Spleen (tissue), 11 donors: ENCODE data around the gene HERPUD2. TPM values are rescaled to one million over a fixed set of nuclear protein-coding genes. Genes with fewer than 3 reads are reported as not detected.

Experiments used
- DNase-seq: peaks from one replicate; pipeline ENCODE4 v3.0.0-alpha.2; 2020
- H3K27ac ChIP-seq, 8 donors: fragments of 200-600 bp; sonication (generic) in 7 of 8; 1 replicate in 4 of 8; 2 replicates in 4 of 8; pipeline versions ENCODE4 v1.5.0 to v1.8.0; 2016 to 2021; ENCODE audit warnings: inconsistent platforms in 4 of 8, mild to moderate bottlenecking in 4 of 8, moderate library complexity in 1 of 8
- H3K27me3 ChIP-seq, 7 donors: fragments of 200-600 bp; sonication (generic) in 6 of 7; replicated peaks in 1 of 7; 1 replicate in 4 of 7; 2 replicates in 3 of 7; pipeline versions ENCODE4 v1.5.0 to v1.8.0; 2016 to 2021; ENCODE audit warnings: inconsistent platforms in 3 of 7, mild to moderate bottlenecking in 1 of 7
- H3K36me3 ChIP-seq, 6 donors: fragments of 200-600 bp; sonication (generic) in 5 of 6; 1 replicate in 4 of 6; 2 replicates in 2 of 6; pipeline versions ENCODE4 v1.5.0 to v1.8.0; 2016 to 2021; ENCODE audit warnings: inconsistent platforms in 2 of 6
- H3K4me1 ChIP-seq, 6 donors: fragments of 200-600 bp; sonication (generic) in 5 of 6; 1 replicate in 3 of 6; 2 replicates in 3 of 6; pipeline versions ENCODE4 v1.5.0 to v1.8.0; 2016 to 2021; ENCODE audit warnings: inconsistent platforms in 3 of 6
- H3K4me3 ChIP-seq, 8 donors: fragments of 200-600 bp; sonication (generic) in 7 of 8; 1 replicate in 4 of 8; 2 replicates in 4 of 8; pipeline versions ENCODE4 v1.5.0 to v1.8.0; 2016 to 2021; ENCODE audit warnings: inconsistent platforms in 4 of 8, mild to moderate bottlenecking in 4 of 8, moderate library complexity in 2 of 8
- H3K9me3 ChIP-seq, 8 donors: fragments of 200-600 bp; sonication (generic) in 7 of 8; 1 replicate in 4 of 8; 2 replicates in 4 of 8; pipeline versions ENCODE4 v1.5.0 to v1.8.0; 2016 to 2021; ENCODE audit warnings: inconsistent platforms in 4 of 8
- CTCF ChIP-seq, 11 experiments: fragments of 200-600 bp in 7 of 11; fragments of 450-650 bp in 4 of 11; sonication (generic) in 4 of 11; IDR thresholded peaks in 8 of 11; conservative IDR thresholded peaks in 3 of 11; 1 replicate in 7 of 11; 2 replicates in 4 of 11; pipeline versions ENCODE4 v1.4.0 to v1.8.0; 2016 to 2021; ENCODE audit warnings: antibody characterized with exemption in 11 of 11, inconsistent platforms in 4 of 11, mild to moderate bottlenecking in 1 of 11
- POLR2A ChIP-seq, 3 donors: fragments of 450-650 bp; IDR thresholded peaks; one replicate each; pipeline ENCODE4 v1.5.1; 2017; ENCODE audit warnings: antibody characterized with exemption in 3 of 3, mild to moderate bottlenecking in 1 of 3
- POLR2AphosphoS5 ChIP-seq, 3 donors: sonication (generic); formaldehyde crosslinking; IDR thresholded peaks; one replicate each; pipeline ENCODE4 v1.5.1; 2017; ENCODE audit warnings: antibody characterized with exemption in 3 of 3
- WGBS, 5 donors: extraction: QIAGEN DNeasy Blood & Tissue Kit in 3 of 5; methylation state at CpG; one replicate each; pipeline versions ENCODE4 v1.1.5 to v1.1.7; 2013 to 2018; 5-methylcytosine and 5-hydroxymethylcytosine counted together
- intact Hi-C: fragments of 100-400 bp; cut with DNase I; formaldehyde crosslinking; loops from one replicate; pipeline ENCODE4 v1.15.0; 2023; ENCODE audit warnings: low total_unique reads
- polyA plus RNA-seq, 3 donors: library from polyadenylated mRNA; stranded (reverse); fragments of 200-250 nt; gene quantifications; one replicate each; pipeline ENCODE4 v1.2.1, GENCODE V29; 2013
- total RNA-seq, 7 donors: library from RNA; depleted of rRNA in 3 of 7; stranded (reverse); fragments of >200 nt in 3 of 7; fragmentation: NEBNext Ultra II Directional in 4 of 7; extraction: Animal tissue kit (Norgen Biotek cat#: 25700) in 4 of 7; gene quantifications; one replicate each; pipeline versions ENCODE4 v1.1.0 to v1.2.1, GENCODE V29; 2016 to 2021
- donor health status: healthy with polysubstance abuse.
- donor health status: DM: no; HTN: no; CAD: no; lungs with moderate emphysema.
- donor health status: DM: no; HTN: no; CAD: no.
- donor health status: Bipolar disorder and iron deficiency.
- donor health status: healthy.
- donor health status: DM: no; HTN: no; CAD: no.
- donor health status: DM: yes; HTN: yes; CAD: no.

The HERPUD2 gene
- total and polyA plus RNA-seq, 10 donors: 11.1 to 46.6 (median 31.7) TPM

DNA sequence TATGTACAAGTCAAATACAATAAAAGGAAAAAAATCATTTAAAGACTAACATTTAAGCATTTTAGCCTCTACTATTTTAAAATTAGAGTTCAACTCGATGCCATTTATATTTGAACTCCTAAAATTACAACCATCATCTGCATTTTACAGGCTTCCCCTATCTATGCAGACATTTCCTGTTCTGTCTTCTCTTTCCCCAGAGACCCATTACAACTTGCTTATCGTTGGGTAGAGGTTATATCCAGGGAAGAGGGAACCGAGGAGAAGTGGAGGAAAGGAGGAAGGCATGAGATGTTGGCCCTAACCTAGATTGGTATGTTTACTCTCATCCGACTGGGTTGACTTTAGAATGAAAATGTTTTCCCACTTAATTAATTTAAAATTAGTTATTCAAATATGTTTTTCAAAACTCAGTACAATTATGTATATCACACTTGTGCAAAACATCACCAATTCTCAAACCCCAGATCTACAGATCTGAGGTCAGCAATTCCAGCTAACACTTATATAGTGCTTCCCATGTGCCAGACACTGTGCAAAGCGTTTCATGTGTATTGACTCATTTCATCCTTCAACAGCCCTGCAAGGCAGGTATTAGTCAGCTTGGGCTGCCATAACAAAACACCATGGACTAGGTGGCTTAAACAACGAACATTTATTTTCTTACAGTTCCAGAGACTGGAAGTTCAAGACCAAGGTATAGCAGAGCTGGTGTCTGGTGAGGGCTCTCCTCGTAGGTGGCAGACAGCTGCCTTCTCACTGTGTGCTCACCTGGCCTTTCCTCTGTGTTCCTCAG lies 27.3 kb upstream of the HERPUD2 start:
- no peaks in the 10 kb centered on the region for H3K27me3 ChIP-seq
- H3K4me1 ChIP-seq: peaks cover 11 to 56% (median 44%) of the 10 kb centered on the region in 6 donors
- TF ChIP-seq POLR2AphosphoS5 (IDR thresholded peaks at IDR 0.05) (no peak), CTCF (IDR thresholded peaks at IDR 0.05 in 8 of 11, conservative IDR thresholded peaks at IDR 0.05 in 3 of 11) (no peak), POLR2A (IDR thresholded peaks at IDR 0.05) (no peak)
- no peaks in the 10 kb centered on the region for H3K9me3 ChIP-seq
- intact Hi-C loops: no loop called here
- no peaks in the 10 kb centered on the region for H3K36me3 ChIP-seq
- H3K27ac ChIP-seq: no peak overlapping the region
- DNase-seq: no peak
- no peak overlapping the region for H3K4me3 ChIP-seq
- 43 to 49% (median 45%) methylated on average over 7 of the region's 7 CpGs for WGBS, 5 donors

DNA sequence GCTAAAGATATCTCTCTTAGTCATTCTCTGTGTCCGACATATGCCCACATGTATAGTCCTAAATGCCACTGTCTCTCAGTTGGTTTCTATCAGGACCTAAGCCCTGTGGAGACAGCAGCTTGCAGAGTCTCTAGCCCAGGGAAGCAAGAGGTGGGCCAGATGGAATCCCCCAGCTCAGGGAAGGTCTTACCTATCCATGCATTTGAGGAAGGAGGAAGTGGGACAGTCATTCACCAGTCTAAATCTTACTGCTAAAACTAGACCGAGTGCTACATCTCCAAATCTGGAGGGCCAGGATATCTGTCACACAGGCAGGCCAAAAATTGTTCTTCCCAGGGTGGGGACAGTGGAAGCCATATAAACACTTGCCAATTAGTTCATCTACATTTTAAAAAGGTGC lies 26.4 kb upstream of the HERPUD2 start:
- TF ChIP-seq POLR2AphosphoS5 (IDR thresholded peaks at IDR 0.05) (no peak), POLR2A (IDR thresholded peaks at IDR 0.05) (no peak), CTCF (IDR thresholded peaks at IDR 0.05 in 8 of 11, conservative IDR thresholded peaks at IDR 0.05 in 3 of 11) (no peak)
- 68 to 90% (median 78%) methylated on average over 2 of the region's 2 CpGs for WGBS, 5 donors
- H3K9me3 ChIP-seq: no peaks in the 10 kb centered on the region
- no peak overlapping the region for H3K4me3 ChIP-seq
- H3K27ac ChIP-seq: no peak overlapping the region
- no peaks in the 10 kb centered on the region for H3K36me3 ChIP-seq
- peaks cover 10 to 53% (median 41%) of the 10 kb centered on the region in 6 donors for H3K4me1 ChIP-seq
- no peaks in the 10 kb centered on the region for H3K27me3 ChIP-seq
- intact Hi-C loops: no loop called here
- DNase-seq: no peak

DNA sequence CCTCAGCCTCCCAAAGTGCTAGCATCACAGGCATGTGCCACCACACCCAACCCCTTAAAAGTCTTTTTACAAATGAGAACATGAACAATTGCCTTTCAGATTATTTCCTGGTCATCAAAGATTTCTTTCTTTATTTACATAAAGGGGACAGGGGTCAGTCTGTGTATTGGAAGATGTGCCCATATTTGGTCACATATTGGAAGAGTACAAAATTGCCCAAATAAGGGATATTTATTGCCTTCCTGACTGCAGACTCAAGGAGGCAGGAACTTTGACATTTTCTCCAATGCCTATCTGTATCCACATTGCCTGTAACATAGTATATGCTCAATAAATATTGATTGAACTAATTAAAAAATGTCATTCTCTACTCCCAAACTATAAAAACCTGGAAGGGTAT lies 25.9 kb upstream of the HERPUD2 start:
- Histone ChIP-seq H3K4me3 (no peak overlapping the region), H3K9me3 (no peaks in the 10 kb centered on the region), H3K36me3 (no peaks in the 10 kb centered on the region), H3K27ac (no peak overlapping the region), H3K27me3 (no peaks in the 10 kb centered on the region), H3K4me1 (peaks cover 8 to 52% (median 38%) of the 10 kb centered on the region in 6 donors)
- no peak for DNase-seq
- intact Hi-C loops: no loop called here
- TF ChIP-seq POLR2A (IDR thresholded peaks at IDR 0.05): no peak
- TF ChIP-seq POLR2AphosphoS5 (IDR thresholded peaks at IDR 0.05): no peak
- no peak for TF ChIP-seq CTCF (IDR thresholded peaks at IDR 0.05 in 8 of 11, conservative IDR thresholded peaks at IDR 0.05 in 3 of 11)

DNA sequence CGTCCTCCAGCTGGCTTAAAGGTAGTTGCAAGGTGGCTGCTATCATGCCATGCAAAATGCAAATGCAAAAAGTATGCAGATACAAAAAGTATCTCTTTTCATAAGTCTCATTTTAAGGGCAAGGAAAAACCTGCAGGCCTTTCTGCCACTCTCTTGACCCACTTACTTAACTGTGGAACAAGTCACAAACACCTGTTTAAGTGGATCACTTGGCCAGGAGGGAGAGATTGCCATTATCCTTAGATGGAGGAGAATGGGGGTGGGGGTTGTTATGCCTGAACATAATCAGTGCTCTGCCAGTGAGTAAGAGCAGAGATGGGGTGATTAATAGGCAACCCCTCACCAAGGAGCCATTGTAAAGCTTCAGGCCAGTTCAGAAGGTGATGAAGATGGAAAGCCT lies 25.1 kb upstream of the HERPUD2 start:
- DNase-seq: no peak
- H3K4me1 ChIP-seq: peaks cover 6 to 43% (median 31%) of the 10 kb centered on the region in 6 donors
- 86 to 100% (median 95%) methylated on average over 1 of the region's 1 CpG for WGBS, 5 donors
- intact Hi-C loops: no loop called here
- TF ChIP-seq POLR2AphosphoS5 (IDR thresholded peaks at IDR 0.05): no peak
- no peak for TF ChIP-seq CTCF (IDR thresholded peaks at IDR 0.05 in 8 of 11, conservative IDR thresholded peaks at IDR 0.05 in 3 of 11)
- TF ChIP-seq POLR2A (IDR thresholded peaks at IDR 0.05): no peak
- no peaks in the 10 kb centered on the region for H3K27me3 ChIP-seq
- no peak overlapping the region for H3K4me3 ChIP-seq
- H3K36me3 ChIP-seq: no peaks in the 10 kb centered on the region
- no peaks in the 10 kb centered on the region for H3K9me3 ChIP-seq
- H3K27ac ChIP-seq: no peak overlapping the region
